ENCODE measurements around the gene OTOG.
"Not testable (repeated sequence)": the region's sequence is repeated elsewhere in the genome, so short reads cannot be mapped to it uniquely, and the experiment has no call there.

Gene OTOG

DNA sequence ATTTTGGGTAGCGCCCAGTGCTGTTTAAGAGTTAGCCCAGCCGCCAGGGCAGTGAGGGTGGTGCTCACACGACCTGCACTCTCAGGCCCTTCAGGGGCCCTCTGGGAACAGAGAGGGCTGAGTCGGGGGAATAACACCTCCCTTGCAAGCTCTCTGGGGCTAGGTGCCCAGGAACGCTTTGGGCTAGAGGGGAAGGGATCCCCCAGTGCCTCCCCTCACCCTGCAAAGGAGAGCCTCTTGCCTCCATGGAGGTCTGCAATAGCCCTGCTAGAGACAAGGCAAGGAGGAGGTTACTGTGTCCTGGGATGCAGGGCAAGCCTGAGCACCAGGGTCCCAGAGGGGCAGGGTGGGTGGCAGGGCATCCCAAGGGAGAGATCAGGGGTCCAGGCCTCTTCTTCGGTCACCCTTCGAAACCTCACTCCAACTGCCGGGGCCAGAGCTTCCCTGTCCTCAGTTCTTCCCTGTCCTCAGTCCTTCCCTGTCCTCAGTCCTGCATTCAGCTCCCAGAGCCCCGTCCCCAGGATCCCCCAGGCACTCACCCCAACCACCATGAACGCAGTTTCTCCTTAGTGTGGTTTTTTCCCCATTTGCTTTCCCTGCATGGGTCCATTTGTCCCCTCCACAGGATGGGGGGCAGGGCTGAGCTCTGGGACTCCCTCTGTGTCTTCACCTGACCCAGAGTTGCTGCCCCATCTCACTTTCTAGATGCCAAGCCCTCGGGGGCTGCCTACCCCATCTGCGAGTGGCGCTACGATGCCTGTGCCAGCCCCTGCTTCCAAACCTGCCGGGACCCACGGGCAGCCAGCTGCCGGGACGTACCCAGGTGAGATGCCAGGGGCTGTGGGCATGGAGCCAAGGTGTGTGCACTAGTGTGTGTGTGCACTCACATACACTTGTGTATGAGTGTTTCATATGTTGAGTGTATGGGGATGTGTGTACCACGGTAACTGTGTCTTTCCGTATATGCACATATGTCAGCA is 60.8 kb downstream of the OTOG start:
- DNase-seq = no peak

DNA sequence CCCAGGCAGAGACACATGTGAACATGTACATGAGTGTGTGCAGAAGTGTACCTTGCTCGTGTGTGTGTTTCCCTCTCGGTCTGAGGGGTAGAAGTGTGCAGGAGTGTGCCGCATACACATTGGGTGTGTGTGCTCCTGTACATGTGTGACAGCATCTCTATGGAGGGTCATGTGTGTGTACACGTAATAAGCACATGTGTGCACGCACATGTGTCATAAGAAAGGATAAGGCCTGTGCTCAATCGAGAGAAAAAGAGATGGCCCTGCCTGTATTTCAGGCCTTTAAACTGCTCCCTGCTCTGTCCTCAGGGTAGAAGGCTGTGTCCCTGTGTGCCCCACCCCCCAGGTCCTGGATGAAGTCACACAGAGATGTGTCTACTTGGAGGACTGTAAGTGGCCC is 61.8 kb downstream of the OTOG start:
- DNase-seq = no peak

DNA sequence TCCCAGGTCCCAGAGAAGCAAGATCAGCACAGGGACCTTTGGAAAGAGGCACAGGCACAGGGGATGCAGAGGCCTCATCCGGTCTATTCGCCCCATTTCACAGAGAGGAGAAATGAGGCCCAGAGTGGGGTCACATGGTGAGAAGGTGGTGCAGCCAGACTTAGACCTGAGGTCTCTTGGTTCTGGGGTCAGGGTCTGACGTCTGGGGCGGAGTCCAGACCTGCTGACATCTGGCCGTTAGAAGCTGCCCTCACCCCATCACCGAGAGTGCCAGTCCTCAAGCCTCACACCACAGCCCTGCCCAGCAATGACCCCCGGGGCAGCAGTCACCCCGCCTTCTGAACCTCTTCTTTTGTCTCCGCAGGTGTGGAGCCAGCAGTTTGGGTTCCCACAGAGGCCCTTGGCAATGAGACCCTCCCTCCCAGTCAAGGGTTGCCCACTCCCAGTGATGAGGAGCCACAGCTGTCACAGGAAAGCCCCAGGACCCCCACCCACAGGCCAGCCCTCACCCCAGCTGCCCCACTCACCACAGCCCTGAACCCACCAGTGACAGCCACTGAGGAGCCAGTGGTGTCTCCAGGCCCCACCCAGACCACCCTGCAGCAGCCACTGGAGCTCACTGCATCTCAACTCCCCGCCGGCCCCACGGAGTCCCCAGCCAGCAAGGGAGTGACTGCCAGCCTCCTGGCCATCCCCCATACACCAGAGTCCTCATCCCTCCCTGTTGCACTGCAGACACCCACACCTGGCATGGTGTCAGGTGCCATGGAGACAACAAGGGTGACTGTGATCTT is 62.4 kb downstream of the OTOG start:
- DNase-seq = no peak

DNA sequence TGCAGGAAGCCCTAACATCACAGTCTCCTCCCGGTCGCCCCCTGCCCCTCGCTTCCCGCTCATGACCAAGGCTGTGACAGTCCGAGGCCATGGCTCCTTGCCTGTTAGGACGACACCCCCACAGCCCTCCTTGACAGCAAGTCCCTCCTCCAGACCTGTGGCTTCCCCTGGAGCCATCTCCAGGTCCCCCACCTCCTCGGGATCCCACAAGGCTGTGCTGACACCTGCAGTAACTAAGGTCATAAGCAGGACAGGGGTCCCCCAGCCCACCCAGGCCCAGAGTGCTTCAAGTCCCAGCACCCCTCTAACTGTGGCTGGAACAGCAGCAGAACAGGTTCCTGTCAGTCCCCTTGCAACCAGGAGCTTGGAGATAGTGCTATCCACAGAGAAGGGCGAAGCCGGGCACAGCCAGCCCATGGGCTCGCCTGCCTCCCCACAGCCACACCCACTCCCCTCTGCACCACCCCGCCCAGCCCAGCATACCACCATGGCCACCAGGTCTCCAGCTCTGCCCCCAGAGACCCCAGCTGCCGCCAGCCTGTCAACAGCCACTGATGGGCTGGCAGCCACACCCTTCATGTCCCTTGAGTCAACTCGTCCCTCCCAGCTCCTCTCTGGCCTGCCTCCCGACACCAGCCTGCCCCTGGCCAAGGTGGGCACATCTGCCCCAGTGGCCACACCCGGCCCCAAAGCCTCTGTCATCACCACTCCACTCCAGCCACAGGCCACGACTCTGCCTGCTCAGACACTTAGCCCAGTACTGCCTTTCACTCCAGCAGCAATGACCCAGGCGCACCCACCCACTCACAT is 63.2 kb downstream of the OTOG start:
- no peak for DNase-seq

DNA sequence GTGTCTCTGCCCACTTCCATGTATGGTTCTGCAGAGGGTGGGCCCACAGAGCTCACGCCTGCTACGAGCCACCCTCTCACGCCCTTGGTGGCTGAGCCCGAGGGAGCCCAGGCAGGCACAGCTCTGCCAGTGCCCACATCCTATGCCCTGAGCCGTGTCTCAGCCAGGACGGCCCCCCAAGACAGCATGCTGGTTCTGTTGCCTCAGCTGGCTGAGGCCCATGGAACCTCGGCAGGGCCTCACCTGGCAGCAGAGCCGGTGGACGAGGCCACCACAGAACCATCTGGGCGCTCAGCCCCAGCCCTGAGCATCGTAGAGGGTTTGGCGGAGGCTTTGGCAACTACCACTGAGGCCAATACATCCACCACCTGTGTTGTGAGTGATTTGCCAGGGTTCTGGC is 64.0 kb downstream of the OTOG start:
- no peak for DNase-seq

DNA sequence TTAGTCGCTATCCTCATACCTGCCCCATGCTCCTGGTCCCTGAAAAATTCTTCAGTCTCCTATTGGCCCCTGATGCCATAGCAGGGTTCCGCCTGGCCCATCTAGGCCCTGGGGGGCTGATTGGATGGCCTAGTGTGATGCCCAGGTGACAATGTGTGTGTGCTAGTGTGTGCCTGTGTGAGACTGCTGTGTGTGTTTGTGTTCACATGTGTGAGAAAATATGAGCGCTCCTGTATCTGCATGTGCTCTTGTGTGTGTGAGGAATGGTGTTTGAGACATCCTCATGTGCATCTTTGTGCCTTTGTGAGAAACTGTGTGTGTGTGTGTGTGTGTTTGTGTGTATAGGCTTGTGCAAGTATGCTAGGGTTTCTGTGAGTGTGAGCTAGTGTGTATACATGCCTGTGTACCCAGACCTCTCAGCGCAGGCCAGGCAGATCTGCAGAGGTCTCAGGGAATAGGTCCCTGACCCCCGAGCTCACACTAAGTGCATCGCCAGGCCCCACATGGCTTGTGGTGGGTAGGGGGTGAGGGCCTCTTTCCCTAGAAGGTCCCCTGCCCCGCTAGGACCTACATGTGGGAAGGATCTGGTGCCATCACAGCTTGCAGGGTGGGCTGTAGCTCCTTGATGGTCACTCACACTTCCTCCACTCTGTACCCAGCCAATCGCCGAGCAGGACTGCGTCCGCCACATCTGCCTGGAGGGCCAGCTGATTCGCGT is 64.6 kb downstream of the OTOG start:
- DNase-seq = no peak

DNA sequence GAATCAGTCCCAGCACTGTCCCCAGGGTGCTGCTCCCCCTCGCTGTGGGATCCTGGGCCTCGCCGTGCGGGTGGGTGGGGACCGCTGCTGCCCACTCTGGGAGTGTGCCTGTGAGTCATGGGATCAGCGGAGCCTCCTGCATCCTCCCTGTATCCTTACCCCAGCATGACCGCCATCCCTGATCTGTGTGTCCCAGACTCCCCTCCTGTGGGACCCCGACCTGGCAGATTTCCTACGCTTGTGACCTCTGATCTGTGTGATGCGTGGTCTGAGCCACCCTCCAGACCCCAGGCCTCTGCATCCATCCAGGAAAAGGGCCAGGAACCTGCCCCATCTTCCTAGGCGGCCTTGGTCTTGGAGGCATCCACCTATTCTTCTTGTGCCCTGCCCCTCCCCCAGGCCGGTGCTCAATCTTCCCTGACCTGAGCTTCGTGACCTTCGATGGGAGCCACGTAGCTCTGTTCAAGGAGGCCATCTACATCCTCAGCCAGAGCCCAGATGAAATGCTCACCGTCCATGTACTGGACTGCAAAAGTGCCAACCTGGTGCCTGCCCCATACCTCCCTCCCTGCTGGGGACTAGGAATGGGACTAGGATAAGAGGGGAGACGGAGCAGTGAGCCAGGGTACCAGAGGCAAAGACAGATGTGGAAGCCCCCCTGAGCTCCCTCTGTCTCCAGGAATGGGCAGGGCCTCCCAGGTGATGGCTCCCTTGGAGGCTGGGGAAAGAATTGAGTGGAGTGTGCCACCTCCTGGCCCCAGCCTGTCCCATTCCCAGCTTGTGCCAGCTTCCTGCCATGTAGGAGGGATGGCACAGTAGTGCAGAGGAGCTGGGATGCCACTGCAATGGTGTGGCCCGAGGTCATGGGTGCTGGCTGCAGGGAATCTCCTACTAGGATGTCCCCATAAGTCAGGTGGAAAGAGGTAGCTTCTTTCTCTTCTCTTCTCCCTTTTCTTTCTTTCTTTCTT is 65.4 kb downstream of the OTOG start:
- DNase-seq = no peak

DNA sequence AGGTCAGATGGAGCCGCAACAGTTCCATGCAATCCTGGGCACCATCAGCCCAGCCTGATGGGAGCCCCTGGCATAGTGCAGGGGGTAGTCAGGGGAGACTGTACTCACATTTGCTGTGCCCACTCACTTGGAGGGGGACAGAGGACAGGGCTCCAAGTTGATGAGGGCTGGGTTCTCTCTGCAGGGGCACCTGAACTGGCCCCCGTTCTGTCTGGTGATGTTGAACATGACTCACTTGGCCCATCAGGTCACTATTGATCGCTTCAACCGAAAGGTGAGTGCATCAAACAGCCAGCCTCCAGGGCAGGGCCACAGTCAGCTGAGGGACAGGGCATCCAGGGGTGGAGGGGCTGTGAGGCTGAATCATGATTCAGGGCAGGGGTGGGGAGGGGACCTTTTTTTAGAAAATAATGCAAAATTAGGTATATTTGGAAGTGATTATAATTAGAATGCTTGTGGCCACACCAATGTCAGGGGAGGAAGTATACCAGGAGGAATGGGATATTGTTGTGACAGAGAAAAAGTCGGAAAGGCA is 66.4 kb downstream of the OTOG start:
- DNase-seq = no peak

DNA sequence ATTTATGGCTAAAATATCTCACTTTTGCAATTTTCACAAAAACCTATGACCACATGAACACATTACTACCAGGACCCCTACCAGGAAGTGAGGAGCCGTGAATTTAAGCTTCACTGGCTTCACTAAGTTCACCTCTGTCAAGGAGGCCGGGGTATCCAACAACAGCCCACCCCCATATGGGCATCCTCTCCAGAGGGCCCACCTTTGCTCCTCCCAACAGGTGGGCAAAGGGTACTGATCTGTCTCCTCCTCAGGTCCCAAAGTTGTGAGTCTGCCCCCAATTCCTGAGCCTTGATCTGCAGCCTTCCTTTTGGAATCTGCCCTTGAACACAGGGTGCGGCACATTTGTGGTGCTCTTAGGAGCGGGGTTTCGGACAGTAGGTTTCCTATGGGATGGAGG is 66.9 kb downstream of the OTOG start:
- DNase-seq = no peak

DNA sequence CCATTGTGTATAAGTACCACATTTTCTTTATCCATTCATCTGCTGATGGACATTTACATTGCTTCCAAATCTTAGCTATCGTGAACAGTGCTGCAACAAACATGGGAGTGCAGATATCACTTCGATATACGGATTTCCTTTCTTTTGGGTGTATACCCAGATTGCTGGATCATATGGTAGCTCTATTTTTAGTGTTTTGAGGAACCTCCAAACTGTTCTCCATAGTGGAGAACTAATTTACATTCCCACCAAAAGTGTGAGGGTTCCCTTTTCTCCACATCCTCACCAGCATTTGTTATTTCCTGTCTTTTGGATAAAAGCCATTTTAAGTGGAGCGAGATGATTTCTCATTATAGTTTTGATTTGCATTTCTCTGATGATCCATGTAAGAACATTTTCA is 75.7 kb downstream of the OTOG start:
- not testable (repeated sequence) for DNase-seq

DNA sequence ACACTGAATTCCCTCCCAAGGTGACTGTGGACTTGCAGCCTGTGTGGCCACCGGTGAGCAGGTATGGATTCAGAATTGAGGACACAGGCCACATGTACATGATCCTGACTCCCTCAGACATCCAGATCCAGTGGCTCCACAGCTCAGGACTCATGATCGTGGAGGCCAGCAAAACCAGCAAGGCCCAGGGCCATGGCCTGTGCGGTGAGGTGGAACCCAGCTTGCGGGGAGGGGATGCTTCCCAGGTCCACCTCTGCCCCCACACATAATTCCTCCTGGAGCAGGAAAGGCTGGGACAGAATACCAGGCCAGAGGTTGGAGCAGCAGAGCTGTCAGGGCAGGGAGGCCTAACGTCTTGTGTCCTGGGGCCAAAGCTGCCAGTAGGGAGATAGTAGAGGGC is 82.1 kb downstream of the OTOG start:
- DNase-seq = no peak

DNA sequence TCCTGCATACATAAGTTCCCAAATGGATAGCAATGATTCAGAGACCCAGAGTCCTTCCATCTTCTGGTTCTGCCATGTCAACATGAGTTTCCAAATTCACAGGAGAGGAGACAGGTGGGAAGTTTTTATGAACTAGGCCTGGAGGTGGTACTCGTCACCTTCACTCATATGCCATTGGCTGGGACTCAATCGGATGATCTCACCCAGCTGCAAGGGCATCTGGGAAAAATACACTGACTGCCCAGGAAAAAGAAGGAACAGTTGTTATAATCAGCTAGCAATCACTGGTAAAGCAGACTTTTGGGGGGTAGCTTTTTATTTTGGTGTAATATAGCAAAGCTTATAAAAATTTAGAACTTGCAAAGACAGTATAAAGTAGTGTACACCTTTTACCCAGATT is 83.9 kb downstream of the OTOG start:
- DNase-seq = no peak

DNA sequence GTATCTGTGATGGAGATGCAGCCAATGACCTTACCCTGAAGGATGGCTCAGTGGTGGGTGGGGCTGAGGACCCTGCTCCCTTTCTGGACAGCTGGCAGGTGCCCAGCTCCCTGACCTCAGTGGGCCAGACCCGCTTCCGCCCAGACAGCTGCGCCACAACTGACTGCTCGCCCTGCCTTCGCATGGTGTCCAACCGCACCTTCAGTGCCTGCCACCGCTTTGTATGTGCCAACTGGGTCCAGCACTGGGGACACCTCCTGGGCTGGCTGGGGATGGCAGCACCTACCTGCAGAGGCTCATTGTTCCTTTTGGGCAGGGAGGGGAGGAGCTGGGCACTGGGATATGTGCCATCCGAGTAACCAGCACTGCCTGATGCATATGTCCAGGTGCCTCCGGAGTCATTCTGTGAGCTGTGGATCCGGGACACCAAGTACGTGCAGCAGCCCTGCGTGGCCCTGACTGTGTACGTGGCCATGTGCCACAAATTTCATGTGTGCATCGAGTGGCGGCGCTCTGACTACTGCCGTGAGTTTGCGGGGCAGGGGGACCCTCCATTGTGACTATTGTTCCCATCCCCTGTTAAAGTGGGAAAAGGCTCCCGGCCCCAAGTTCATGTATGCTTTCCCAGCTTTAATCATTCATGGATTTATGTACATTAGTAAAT is 84.8 kb downstream of the OTOG start:
- no peak for DNase-seq

DNA sequence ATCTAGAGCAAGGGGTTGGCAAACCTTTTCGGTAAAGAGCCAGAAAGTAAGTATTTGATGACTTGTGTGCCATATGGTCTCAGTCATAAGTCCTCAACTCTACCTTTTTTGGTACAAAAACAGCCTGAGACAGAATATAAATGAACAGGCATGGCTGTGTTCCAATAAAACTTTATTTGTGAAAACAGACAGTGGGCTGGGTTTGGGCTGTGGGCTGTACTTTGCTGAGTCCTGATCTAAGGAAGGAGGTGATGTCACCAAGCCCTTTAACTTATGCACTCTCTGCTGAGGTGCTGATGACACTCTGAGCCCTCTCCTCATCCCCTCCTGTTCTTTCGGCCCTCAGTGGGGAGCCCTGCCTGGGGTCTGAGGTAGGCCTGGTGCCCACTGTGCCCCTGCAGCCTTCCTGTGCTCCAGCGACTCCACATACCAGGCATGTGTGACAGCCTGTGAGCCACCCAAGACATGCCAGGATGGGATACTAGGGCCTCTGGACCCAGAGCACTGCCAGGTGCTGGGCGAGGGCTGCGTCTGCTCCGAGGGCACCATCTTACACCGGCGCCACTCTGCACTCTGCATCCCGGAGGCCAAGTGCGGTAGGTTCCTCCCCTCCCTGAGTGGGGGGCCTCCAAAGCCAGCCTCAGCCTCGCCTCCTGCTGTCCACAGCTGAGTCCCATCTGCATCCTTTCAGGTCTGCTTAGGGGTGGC is 86.4 kb downstream of the OTOG start:
- no peak for DNase-seq

DNA sequence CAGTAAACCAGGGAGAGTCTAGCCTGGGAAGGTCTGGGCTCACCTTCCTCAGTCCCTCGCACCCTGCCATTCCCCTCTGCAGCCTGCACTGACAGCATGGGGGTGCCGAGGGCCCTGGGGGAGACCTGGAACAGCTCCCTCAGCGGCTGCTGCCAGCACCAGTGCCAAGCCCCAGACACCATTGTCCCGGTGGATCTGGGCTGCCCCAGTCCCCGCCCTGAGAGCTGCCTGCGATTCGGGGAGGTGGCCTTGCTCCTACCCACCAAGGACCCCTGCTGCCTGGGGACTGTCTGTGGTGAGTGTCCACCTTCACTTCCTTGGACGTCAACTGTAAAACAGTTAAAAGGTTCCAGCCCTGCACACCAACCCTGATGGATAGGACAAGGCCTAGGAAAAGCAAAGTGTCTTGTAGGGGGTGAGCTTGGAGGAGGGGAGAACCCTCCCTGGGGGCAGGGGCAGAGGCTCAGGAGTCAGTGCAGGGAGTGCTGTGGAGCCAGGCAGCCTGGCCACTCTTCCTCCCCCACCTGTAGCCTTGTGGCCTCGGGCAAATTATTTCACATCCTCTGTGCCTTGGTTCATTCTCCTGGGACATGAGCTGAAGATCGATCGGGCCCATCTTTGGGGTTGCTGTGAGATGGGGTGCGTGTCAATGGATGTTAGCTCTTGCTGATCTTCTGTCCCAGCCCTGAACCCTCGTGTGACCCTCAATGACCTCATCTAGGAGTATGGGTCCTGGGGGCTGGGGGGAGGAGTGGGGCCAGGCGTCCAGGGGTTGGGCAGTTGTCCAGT is 87.1 kb downstream of the OTOG start:
- DNase-seq = no peak

DNA sequence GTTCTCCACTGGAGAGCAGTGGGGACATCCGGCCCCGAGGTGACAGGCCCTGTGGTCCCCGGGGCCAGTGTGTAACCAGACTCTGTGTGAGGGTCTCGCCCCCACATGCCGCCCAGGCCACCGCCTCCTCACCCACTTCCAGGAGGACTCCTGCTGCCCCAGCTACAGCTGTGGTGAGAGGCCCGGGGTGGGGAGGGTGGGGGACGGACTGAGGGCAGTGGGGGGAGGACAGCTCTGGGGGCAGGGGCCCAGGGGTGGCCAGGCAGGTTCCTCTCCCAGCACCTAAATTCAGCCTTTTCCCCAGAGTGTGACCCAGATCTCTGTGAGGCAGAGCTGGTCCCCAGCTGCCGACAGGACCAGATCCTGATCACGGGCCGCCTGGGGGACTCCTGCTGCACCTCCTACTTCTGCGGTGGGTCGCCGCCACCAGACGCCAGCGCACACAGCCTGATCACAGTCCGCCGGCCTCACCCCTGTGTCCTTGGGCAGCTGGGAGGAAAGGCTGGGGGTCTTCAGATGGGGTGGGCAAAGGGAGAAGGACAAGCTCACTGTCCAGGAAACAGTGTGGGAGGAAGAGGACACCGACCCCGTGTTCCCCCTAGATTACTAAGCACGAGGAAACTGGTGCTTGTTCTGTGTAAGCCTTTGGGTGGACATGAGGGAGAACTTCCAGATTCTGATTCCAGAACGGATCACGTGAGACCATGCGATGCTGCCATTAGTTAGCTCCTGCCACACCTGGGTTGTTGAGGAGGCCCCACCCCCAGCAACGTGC is 87.9 kb downstream of the OTOG start:
- DNase-seq = no peak

DNA sequence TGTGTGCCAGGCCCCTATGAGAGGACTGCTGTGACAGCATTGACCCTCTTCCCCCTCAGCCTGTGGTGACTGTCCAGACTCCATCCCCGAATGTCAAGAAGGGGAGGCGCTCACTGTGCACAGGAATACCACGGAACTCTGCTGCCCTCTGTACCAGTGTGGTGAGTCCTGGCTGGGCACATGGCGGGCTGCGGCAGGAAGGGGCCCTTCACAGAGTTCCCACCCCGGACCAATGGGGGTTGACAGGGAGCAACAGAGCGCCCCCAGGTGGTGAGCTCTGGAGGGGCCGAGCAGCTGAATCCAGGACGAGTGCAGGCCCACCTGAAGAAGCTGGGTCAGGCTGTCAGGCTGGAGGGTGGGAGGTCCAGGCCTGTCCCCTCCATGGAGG is 88.5 kb downstream of the OTOG start:
- DNase-seq = no peak

DNA sequence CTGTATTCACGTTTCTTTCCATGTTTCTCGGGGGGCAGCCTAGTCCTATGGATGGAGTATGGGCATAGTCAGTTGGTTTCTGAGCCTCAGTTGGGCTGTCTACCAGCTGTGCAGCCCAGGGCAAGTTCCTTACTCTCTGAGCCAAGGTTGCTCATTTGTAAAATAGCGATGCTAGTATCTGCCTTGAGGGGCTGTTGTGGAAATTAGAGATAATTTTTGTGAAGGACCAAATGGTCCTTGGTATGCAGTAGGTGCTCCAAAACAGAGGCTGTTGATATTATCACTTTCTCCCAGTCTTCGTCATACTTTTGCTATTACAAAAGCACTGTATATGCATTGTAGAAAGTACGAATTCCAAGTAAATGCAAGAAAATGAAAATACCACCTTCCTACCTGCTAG is 89.7 kb downstream of the OTOG start:
- DNase-seq = no peak
